ENCODE data around the gene OR5M3. TPM values are rescaled to one million over a fixed set of nuclear protein-coding genes. Genes with fewer than 3 reads are reported as not detected.

OR5M3 gene
- total and polyA plus RNA-seq, 9 of the 15 experiments (the other 6 are each of a cell fraction or from before 2014, with no cell fraction given) = not detected

DNA sequence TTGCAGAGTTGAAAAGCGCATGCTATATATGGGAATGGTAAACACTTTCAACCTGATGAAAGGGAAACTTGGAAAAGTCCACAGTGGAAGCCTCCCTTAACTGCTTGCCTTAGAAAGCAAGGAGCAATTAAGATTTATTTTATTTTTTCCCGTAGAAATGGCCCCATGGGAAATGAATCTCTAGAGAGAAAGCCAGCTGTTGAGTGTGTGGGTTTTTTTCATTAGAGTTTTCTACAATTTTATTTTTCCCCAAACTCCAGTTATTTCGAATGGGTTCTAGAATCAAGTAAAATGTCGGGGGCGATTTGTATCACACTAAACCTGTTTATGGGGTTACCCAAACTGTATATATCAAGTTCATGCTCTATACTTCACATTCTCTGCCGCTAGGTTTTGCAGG lies at the start of gene OR5M3 (continued):
- TF ChIP-seq, protein P1, sequence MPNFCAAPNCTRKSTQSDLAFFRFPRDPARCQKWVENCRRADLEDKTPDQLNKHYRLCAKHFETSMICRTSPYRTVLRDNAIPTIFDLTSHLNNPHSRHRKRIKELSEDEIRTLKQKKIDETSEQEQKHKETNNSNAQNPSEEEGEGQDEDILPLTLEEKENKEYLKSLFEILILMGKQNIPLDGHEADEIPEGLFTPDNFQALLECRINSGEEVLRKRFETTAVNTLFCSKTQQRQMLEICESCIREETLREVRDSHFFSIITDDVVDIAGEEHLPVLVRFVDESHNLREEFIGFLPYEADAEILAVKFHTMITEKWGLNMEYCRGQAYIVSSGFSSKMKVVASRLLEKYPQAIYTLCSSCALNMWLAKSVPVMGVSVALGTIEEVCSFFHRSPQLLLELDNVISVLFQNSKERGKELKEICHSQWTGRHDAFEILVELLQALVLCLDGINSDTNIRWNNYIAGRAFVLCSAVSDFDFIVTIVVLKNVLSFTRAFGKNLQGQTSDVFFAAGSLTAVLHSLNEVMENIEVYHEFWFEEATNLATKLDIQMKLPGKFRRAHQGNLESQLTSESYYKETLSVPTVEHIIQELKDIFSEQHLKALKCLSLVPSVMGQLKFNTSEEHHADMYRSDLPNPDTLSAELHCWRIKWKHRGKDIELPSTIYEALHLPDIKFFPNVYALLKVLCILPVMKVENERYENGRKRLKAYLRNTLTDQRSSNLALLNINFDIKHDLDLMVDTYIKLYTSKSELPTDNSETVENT (CRISPR knock-in tag; IDR thresholded peaks at IDR 0.05) = no peak
- no peak for TF ChIP-seq ERF (CRISPR knock-in tag; IDR thresholded peaks at IDR 0.05)
- no peak for TF ChIP-seq HDGF (IDR thresholded peaks at IDR 0.05)
- no peak for TF ChIP-seq NELFE (IDR thresholded peaks at IDR 0.05; ENCODE audit: insufficient read depth, insufficient read length)
- TF ChIP-seq HDAC2 (IDR thresholded peaks at IDR 0.05) = no peak
- TF ChIP-seq ZNF644 (tag; IDR thresholded peaks at IDR 0.05; ENCODE audit: low read depth) = no peak

DNA sequence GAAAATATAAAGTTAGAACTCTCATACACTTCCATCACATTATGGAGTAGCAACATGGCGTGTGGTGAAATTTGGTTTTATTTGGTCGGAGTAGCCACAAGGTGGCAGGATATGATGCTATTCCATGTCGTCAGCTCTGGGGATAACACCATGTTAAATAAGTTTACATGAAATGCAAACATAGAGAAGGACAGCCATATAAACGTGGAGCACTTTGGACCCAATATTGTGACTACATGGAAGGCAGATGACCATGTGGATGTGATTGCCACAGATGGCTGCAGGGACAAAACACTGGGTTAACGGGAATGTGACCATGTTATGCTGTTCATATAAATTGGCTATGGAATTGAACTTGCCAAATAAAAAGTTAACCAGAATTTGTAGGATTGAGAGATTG lies 48.9 kb upstream of the OR5M3 start:
- Histone ChIP-seq H3K9me3 (replicated peaks; ENCODE audit: control insufficient read depth, insufficient read depth, low read depth, low read length) (no peaks in the 10 kb centered on the region), H3K4me2 (ENCODE audit: insufficient read depth, low read length) (no peak overlapping the region), H3K9ac (ENCODE audit: insufficient read depth in 1 of 2, low read depth in 2 of 2, low read length in 2 of 2) (no peak overlapping the region), H3K4me3 (no peak overlapping the region), H4K20me1 (replicated peaks; ENCODE audit: control insufficient read depth, insufficient read depth, low read length) (no peaks in the 10 kb centered on the region), H3K36me3 (ENCODE audit: control insufficient read depth, insufficient read depth, low read length) (no peaks in the 10 kb centered on the region), H3K27me3 (ENCODE audit: control insufficient read depth in 2 of 2, insufficient read depth in 2 of 2, low read length in 2 of 2) (no peaks in the 10 kb centered on the region), H3K4me1 (replicated peaks in 1 of 2; ENCODE audit: control insufficient read depth in 2 of 2, insufficient read depth in 2 of 2, low read length in 2 of 2) (no peaks in the 10 kb centered on the region), H2AFZ (ENCODE audit: low read depth, low read length) (no peak overlapping the region), H3K79me2 (ENCODE audit: control insufficient read depth, insufficient read depth, low read length) (no peaks in the 10 kb centered on the region), H3K9me1 (ENCODE audit: control insufficient read depth, insufficient read depth, low read length) (no peaks in the 10 kb centered on the region), H3K27ac (ENCODE audit: extremely low read depth, low read depth, low read length) (no peak overlapping the region)
- ATAC-seq (no peak), DNase-seq (ENCODE audit: extremely low read depth in 1 of 4, low spot score in 3 of 4) (no peak), FAIRE-seq (no peak)
- in situ Hi-C loops (cut with MboI) (loop anchor here (10.0 kb wide), 1 partner anchor 1317 kb away; no protein-coding TSS in a partner anchor), intact Hi-C loops (cut with micrococcal nuclease) (no loop called here)
- no TSS peak for BruUV-seq (replicated peaks)
- 0% methylated on average over 5 of the region's 5 CpGs for WGBS (ENCODE audit: insufficient coverage, low coverage, missing lambda C conversion rate)
- TF ChIP-seq EP400 (IDR thresholded peaks at IDR 0.05) (no peak), CBX3 (IDR thresholded peaks at IDR 0.05; ENCODE audit: borderline replicate concordance in 1 of 2, low read length in 2 of 2) (no peak)
- TF ChIP-seq, protein P2, sequence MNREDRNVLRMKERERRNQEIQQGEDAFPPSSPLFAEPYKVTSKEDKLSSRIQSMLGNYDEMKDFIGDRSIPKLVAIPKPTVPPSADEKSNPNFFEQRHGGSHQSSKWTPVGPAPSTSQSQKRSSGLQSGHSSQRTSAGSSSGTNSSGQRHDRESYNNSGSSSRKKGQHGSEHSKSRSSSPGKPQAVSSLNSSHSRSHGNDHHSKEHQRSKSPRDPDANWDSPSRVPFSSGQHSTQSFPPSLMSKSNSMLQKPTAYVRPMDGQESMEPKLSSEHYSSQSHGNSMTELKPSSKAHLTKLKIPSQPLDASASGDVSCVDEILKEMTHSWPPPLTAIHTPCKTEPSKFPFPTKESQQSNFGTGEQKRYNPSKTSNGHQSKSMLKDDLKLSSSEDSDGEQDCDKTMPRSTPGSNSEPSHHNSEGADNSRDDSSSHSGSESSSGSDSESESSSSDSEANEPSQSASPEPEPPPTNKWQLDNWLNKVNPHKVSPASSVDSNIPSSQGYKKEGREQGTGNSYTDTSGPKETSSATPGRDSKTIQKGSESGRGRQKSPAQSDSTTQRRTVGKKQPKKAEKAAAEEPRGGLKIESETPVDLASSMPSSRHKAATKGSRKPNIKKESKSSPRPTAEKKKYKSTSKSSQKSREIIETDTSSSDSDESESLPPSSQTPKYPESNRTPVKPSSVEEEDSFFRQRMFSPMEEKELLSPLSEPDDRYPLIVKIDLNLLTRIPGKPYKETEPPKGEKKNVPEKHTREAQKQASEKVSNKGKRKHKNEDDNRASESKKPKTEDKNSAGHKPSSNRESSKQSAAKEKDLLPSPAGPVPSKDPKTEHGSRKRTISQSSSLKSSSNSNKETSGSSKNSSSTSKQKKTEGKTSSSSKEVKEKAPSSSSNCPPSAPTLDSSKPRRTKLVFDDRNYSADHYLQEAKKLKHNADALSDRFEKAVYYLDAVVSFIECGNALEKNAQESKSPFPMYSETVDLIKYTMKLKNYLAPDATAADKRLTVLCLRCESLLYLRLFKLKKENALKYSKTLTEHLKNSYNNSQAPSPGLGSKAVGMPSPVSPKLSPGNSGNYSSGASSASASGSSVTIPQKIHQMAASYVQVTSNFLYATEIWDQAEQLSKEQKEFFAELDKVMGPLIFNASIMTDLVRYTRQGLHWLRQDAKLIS (CRISPR knock-in tag; IDR thresholded peaks at IDR 0.05) = no peak
- TF ChIP-seq, protein P3, sequence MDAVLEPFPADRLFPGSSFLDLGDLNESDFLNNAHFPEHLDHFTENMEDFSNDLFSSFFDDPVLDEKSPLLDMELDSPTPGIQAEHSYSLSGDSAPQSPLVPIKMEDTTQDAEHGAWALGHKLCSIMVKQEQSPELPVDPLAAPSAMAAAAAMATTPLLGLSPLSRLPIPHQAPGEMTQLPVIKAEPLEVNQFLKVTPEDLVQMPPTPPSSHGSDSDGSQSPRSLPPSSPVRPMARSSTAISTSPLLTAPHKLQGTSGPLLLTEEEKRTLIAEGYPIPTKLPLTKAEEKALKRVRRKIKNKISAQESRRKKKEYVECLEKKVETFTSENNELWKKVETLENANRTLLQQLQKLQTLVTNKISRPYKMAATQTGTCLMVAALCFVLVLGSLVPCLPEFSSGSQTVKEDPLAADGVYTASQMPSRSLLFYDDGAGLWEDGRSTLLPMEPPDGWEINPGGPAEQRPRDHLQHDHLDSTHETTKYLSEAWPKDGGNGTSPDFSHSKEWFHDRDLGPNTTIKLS (IDR thresholded peaks at IDR 0.05; ENCODE audit: borderline replicate concordance, low read depth) = no peak
- ChIA-PET CTCF (ENCODE audit: low intra/inter-chr PET ratio) (no interaction called here), POLR2A (no interaction called here)

Measured in K562 (cell line).